NCI-H345 treated with DMSO at 0.1 percent for 48 hours (cell line): Measurements from ENCODE around the gene GPBP1.

Experiments
- DNase-seq: peaks from one replicate; lab custom pipeline; 2025; ENCODE audit not compliant: unreplicated experiment; lab: John Stamatoyannopoulos, UW

GPBP1 gene

DNA sequence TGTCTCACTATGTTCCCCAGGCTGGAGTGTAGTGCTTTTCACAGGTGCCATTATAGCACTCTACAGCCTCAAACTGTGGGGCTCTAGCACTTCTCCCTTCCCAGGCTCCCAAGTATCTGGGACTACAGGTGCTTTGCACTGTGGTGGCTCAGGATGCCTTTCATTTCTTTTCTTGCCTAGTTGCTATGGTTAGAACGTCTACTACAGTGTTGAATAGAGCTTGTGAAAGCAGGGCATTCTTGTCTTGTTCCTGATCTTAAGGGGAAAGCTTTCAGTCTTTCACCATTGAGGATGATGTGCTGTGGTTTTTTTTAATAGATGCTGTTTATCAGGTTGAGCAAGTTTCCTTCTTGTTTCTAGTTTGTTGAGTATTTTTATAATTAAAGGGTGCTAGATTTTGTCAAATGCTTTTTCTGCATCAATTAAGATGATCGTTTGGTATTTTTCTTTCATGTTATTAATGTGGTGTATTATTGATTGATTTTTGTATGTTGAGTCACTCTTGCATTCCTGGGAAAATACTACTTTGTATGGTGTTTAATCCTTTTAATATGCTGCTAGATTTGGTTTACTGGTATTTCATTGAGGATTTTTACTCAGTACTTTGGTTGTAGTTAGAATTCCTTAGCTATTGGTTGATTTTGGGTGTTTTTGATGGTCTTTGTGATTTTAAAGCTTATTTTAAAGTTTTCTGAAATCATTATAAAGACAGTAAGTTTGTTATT lies 35.6 kb downstream of the GPBP1 start:
- DNase-seq, result no peak

DNA sequence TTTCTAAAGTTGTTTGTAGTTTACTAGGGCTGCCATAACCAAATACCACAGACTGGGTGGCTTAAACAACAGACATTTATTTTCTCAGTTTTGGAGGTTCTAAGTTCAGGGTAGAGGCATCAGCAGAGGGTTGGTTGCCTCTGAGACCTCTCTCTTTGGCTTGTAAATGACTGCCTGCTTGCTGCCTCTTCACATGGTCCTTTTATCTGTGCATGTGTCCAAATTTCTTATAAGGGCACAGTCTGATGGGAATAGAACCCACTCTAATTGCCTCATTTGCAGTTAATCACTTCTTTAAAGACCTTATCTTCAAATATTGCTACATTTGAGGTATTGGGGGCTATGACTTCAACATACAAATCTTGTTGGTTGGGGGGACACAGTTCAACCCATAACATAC lies 36.8 kb downstream of the GPBP1 start:
- no peak for DNase-seq

DNA sequence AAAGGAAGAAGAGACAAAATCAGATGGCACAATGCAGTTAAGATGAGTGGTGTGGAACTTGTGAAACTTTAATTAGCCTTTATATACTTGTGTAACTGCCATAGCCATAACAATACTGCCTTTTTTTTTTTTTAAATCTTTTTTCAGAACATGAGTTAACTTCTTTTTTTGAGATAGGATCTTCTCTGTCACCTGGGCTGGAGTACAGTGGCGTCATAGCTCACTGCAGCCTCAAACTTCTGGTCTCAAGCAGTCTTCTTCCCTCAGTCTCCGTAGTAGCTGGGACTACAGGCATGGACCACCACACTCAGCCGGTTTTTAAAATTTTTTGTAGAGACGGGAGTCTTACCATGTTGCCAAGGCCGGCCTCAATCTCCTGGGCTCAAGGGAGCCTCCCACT lies 37.2 kb downstream of the GPBP1 start:
- DNase-seq, result no peak

- DNase-seq, result no peak
Measured at GRCh38 chr5:57215629-57216195, 41.9 kb downstream of the GPBP1 start.

GRCh38 chr5:57216714-57217113 lies 42.9 kb downstream of the GPBP1 start:
- no peak for DNase-seq

DNA sequence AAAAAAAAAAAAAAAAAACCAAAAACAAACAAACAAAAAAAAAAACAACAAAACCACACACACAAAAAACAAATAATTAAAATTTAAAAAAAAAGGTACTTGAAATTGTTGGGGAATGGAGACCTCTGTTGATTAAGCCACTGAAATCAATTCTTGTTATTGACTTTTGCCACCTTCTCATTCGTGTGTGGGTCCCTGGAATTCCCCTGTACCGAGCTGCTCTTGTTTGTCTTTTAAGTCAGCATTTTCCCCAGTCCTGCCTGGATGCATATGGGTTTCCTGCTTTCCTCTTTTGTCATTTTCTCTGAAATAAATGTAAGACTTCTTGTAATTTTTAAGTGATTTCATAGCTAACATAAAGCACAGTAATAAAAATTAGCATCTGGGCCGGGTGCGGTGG lies 45.5 kb downstream of the GPBP1 start:
- DNase-seq, result no peak

- peak; percentile 13 for DNase-seq
Measured at GRCh38 chr5:57221049-57221568, 47.2 kb downstream of the GPBP1 start.

- DNase-seq, result no peak
Measured at GRCh38 chr5:57225553-57225952, 51.7 kb downstream of the GPBP1 start.

- no peak for DNase-seq
Measured at GRCh38 chr5:57229313-57229712, 55.5 kb downstream of the GPBP1 start.

- DNase-seq, result no peak
Measured at GRCh38 chr5:57231607-57232006, 57.7 kb downstream of the GPBP1 start.

DNA sequence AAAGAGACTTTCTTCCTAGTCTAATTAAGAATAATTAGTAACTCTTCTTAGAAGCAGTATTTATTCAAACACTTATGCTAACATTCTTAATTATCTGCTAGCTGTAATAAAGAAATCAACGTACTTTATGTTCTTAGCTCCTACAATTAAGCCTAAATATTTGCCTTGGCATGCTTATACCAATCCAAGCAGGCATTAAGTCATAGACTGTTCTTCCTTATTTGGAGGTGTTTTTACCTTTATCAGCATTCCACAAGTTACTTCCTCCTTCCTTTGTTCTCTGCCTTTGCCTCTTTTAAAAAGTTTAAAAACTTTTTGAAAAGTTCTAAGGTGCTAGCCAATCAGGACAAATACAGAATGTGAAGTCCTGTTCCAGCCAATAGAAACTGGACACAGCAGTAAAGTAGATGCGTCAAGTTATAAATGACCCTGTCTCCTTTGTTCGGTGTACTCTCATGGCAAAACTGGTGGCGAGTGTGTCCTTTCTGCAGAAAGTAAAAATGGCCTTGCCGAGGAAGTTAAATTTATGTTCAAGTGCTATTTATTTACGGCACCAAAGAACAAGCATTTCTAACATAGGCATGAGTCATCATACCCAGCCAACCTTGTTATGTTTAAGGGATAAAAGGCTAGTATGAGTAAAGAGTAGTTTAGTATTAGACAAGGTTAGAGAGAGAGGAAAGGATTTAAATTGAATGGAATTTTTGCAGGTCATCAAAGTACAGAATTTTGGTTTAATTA lies 58.6 kb downstream of the GPBP1 start:
- DNase-seq, result no peak

DNA sequence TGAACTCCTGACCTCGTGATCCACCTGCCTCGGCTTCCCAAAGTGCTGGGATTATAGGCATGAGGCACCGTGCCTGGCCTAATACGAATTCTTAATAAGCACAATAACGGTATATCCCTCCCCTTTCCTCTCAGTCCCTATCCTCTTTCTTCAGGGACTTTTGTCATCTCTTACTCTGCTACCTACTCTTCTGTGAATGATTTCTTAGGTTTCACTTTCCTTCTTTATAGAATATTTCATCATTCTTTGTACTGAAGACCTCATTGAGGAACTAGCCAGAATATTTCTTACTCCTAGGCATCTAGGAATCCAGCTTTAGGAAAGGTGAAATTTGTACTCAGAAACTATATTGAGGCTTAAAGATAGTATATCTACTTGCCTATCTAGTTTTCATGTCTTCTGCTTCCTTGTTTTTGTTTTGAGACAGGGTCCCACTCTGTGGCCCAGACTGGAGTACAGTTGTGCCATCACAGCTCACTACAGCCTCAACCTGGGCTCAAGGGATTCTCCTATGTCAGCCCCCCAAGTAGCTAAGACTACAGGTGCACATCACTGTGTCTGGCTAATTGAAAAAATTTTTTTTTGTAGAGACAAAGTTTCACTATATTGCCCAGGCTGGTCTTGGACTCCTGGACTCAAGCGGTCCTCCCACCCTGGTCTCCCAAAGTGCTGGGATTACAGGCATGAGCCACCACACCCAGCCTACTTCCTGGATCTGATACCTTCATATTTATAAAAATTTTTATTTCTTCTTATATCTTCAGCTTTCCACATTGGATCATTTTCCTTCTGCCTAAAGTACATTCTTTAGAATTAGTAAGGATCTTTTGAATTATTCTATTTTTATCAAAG lies 69.7 kb downstream of the GPBP1 start:
- DNase-seq, result no peak

DNA sequence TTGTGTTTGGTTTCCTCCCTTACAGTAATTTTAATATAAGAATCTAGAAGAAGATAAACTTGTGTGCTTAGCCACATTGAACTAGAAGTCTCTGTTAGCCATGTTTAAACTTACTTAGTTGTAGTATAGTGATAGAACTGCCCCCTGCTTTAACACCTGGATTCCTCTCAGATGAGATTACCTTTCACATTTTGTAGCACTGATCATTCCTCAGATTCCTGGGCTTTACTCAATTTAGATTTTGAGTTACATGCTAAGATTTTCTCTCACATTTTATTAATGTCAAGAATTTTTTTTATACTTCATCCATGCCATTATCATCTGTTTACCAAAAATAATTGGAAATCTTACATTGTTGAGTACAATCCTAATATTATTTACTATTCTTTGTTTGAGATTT lies 70.5 kb downstream of the GPBP1 start:
- DNase-seq, result no peak

DNA sequence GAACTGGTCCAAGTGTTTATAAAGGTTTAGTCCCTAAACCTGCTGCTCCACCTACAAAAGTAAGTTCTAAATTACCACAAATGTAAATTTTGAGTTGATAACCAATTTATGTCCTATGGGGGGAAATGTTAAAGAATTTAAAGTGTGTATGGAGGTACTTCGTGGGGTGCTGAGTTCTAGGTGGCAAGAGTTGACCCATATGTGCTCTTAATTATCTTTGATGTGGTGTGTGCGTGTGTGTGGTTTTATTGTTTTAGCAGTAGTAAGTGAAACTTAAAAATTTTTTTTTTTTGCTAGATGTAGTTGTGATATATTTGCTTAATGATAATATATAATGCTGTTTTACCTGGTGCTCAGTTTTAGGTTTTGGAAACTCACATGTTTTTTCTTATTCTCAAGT lies 72.6 kb downstream of the GPBP1 start:
- DNase-seq, result no peak

GRCh38 chr5:57247765-57248164 lies 73.9 kb downstream of the GPBP1 start:
- no peak for DNase-seq

DNA sequence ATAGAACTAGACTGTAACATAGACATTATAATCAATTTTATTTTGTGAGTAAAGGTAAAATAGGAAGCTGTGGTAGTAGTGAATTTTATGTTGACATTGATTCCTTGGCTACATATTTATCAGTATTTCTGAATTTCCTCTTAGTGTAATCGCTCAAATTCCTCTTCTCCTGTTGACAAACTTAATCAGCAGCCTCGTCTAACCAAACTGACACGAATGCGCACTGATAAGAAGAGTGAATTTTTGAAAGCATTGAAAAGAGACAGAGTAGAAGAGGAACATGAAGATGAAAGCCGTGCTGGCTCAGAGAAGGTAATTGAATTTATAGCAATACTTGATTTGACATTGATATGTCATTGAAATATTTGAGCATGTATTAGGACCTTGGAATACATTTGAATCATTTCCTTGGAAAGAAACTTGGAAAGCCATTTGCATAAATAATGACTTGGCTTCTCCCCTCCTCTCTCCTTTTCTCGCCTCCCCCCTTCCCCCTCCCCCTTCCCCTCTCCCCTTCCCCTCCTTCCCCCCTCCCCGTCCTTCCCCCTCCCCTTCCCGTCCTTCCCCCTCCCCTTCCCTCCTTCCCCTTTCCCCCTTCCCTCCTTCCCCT lies 75.5 kb downstream of the GPBP1 start:
- no peak for DNase-seq

DNA sequence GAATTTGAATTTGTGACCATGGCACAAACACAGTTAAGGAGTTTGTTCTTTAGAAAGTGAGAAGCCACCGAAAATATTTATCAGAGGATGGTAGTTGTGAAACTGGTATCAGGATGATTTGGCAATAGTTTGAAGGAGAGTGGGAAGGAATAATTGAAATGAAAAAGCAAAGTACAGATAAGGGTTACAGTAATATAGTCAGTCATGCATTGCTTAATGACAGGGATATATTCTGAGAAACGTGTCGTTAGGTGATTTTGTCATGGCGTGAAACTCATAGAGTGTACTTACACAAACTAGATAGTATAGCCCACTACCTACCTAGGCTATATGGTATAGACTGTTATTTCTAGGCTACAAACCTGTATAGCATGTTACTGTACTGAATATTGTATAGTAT lies 84.2 kb downstream of the GPBP1 start:
- DNase-seq, result no peak

DNA sequence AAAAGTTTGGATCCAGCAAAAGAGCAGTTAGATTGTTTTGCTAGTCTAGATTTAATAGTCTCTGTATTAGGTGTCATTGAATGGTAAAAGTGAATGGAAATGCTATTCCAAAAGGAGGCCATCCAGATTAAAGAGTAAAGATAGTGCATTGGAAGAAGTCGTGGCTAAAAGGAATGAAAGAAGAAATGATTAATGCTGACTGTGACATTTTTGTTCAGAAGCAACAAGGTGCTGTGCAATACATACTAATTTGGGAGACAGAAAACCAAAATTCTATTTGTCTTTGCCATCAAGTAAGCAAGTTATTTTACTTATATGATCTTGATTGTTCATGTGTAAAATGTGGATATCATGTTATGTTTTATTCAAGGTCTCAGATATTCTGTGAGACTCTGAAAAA lies 85.1 kb downstream of the GPBP1 start:
- no peak for DNase-seq

- no peak for DNase-seq
Measured at GRCh38 chr5:57259704-57260103, 85.8 kb downstream of the GPBP1 start.

DNA sequence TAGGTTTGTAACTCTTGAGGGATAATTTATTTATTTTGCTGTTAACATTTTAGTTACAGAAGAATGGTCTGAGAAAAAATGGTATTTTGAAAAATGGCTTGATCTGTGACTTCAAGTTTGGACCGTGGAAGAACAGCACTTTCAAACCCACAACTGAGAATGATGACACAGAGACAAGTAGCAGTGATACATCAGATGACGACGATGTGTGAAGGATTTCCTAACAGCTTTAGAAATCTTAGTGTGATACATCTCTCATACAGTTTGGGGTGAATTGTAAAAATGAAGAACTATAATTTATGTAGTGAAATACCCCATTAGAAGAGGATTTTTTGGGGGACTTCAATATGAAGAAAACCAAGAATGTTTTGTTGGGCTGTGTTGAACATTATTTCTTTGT lies 88.7 kb downstream of the GPBP1 start:
- no peak for DNase-seq

DNA sequence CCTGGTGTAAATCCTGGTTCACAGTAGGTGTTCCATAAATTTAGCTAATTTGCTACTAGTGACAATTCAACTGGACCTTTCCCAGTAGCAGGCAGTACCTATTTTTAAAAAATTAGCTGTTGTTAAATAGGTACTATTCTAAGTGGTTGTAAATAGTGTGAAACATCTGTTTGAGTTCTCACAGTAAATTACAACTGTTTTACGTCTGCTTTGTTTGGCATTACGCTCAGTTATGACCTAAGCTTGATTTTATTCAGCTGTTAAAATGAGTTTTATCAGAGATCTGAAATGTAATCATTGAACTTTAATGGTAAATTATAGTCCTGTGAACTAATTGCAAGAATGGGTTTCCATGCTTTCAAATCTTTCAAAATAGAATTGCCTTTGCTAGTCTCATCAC lies 93.9 kb downstream of the GPBP1 start:
- no peak for DNase-seq
